ENCODE measurements around the gene MCIDAS. TPM values are rescaled to one million over a fixed set of nuclear protein-coding genes. Genes with fewer than 3 reads are reported as not detected.

MCIDAS gene
- total RNA-seq, 3 donors from 2014 or later = 0.14 TPM; not detected in 2

DNA sequence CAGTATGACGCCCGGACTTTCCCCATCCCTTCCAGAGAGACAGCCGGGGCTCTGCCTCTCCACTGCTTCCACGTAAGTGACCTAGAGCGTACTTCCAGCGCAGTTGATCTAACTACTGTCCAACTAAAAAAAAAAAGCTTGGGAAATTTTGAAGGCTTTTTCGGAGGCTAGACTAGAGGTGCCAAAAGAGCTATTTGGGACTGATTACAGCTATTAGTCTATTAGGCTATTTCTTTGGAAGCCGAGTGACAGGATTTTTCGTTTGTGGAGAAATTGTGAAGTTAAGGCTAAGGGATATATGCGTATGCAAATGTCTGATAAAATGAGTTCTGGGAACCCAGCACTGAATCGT lies 4.8 kb upstream of the MCIDAS start:
- no peaks in the 10 kb centered on the region for H3K9me3 ChIP-seq
- ATAC-seq (no peak), DNase-seq (no peak)
- H3K4me3 ChIP-seq = no peak overlapping the region
- H3K4me1 ChIP-seq (ENCODE audit: low read depth) = peaks cover 47% of the 10 kb centered on the region
- intact Hi-C loops (cut with DNase I, micrococcal nuclease) = no loop called here
- no peaks in the 10 kb centered on the region for H3K36me3 ChIP-seq (ENCODE audit: low read depth)
- TF ChIP-seq, protein P1, sequence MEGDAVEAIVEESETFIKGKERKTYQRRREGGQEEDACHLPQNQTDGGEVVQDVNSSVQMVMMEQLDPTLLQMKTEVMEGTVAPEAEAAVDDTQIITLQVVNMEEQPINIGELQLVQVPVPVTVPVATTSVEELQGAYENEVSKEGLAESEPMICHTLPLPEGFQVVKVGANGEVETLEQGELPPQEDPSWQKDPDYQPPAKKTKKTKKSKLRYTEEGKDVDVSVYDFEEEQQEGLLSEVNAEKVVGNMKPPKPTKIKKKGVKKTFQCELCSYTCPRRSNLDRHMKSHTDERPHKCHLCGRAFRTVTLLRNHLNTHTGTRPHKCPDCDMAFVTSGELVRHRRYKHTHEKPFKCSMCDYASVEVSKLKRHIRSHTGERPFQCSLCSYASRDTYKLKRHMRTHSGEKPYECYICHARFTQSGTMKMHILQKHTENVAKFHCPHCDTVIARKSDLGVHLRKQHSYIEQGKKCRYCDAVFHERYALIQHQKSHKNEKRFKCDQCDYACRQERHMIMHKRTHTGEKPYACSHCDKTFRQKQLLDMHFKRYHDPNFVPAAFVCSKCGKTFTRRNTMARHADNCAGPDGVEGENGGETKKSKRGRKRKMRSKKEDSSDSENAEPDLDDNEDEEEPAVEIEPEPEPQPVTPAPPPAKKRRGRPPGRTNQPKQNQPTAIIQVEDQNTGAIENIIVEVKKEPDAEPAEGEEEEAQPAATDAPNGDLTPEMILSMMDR (IDR thresholded peaks at IDR 0.05) = no peak

GRCh38 chr5:55231029-55231918 lies 4.2 kb upstream of the MCIDAS start:
- Histone ChIP-seq H3K9me3 (no peaks in the 10 kb centered on the region), H3K4me3 (no peak overlapping the region), H3K36me3 (ENCODE audit: low read depth) (no peaks in the 10 kb centered on the region), H3K4me1 (ENCODE audit: low read depth) (peaks cover 53% of the 10 kb centered on the region)
- TF ChIP-seq, protein P1 (IDR thresholded peaks at IDR 0.05) = no peak
- ATAC-seq = peak; percentile 1
- peak; percentile 30 to 64 (median 63) for DNase-seq
- intact Hi-C loops (cut with DNase I, micrococcal nuclease) = no loop called here

- Histone ChIP-seq H3K36me3 (ENCODE audit: low read depth) (no peaks in the 10 kb centered on the region), H3K4me3 (no peak overlapping the region), H3K4me1 (ENCODE audit: low read depth) (peaks cover 54% of the 10 kb centered on the region), H3K9me3 (no peaks in the 10 kb centered on the region)
- intact Hi-C loops (cut with DNase I, micrococcal nuclease) = no loop called here
- DNase-seq (no peak), ATAC-seq (no peak)
- TF ChIP-seq, protein P1 (IDR thresholded peaks at IDR 0.05) = no peak
These were observed 3.0 kb upstream of the MCIDAS start for GRCh38 chr5:55230086-55230629.

DNA sequence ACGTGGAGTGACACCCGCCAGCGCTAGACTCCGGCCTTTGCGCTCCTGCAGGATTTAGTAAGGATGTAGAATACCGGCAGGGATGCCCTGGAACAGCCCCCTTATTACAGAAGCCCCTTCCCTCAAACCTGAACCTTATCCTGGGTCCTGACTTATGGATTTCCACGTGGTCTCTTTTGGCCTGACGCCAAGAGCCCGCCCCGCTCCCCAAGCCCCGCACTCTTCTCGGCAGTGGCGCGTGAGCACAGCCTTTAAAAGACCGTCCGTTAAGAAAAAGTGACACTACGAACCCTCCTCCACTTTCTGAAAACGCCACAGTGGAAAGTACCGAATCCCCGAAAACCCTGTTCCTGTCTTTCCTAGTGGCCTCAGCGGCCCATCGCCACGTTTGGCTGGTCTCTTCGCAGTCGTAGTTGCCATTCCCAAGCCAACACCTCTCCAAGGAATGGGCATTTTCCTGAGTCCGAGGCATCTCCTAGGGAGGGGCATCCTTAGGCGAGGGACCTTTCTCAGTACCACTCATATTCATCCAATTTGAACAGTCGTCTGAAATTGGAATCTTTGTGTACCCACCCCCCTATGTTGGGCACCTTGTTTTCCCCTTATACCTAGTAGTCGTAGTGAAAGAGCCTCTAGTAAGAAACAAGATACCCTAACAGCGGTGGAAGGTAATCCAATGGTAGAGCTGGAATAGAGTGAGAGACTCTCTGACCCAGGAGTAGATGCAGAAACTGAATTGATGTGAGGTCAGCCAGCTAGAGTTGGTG lies 732 bp upstream of the MCIDAS start:
- no peaks in the 10 kb centered on the region for H3K36me3 ChIP-seq (ENCODE audit: low read depth)
- no peak overlapping the region for H3K4me3 ChIP-seq
- TF ChIP-seq, protein P1 (IDR thresholded peaks at IDR 0.05) = no peak
- H3K4me1 ChIP-seq (ENCODE audit: low read depth) = peaks cover 35% of the 10 kb centered on the region
- DNase-seq (no peak), ATAC-seq (no peak)
- intact Hi-C loops (cut with DNase I, micrococcal nuclease) = loop anchor here (5.0 to 10.0 kb wide), 2 partner anchors 53 to 56 kb away; partner anchors contain the start of gene CDC20B (in 2 of the 2)
- H3K9me3 ChIP-seq = no peaks in the 10 kb centered on the region

DNA sequence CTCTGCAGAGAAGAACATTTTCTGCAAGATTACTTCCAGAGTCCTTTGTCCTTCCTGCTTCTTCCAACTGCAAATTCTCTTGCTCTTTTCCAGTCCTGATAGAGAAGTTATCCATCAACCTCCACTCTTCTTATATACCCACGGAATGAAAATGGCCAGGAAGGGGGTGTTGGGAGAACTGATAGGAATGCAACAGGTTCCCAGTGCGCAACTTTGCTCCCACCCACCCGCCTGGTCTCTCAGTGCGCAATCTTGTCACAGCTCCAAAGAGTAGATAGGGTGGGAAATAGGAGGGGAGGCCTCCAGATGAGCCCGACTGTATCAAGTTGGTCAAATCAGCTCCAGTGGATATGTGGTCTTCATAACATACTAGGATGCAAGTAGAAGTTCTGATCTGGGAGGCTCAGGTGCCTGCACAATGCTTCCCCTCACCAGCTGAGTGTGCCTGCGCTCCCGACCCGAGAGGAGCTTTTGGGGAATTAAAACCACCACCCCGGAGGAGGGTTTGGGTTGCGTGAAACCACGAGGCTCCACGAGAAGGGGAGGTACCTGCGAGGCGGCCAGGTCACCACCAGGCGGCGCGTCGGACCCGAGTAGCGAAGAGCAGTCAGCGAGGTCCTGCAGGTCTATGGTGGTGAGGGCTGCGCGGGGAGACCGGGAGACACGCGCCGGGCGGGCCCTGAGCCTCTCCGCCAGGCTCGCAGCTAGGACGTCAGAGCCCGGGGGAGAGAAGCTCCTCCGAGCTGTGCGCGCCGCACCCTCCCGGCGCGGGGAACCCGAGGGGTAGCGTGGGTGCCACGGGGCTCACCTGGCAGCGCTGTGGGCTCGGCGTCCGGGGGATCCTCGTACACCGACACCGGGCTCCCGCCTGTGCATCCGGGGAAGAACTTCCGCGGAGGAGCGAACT lies 835 bp downstream of the MCIDAS start:
- Histone ChIP-seq H3K4me1 (ENCODE audit: low read depth) (peaks cover 22% of the 10 kb centered on the region), H3K9me3 (no peaks in the 10 kb centered on the region), H3K36me3 (ENCODE audit: low read depth) (no peaks in the 10 kb centered on the region), H3K4me3 (no peak overlapping the region)
- ATAC-seq (peak; percentile 73), DNase-seq (peak; percentile 41 to 69 (median 65))
- TF ChIP-seq, protein P1 (IDR thresholded peaks at IDR 0.05) = no peak
- intact Hi-C loops (cut with DNase I, micrococcal nuclease) = loop anchor here (5.0 to 10.0 kb wide), 2 partner anchors 51 to 54 kb away; partner anchors contain the start of gene CDC20B (in 2 of the 2)
